Ovary (tissue), 3 donors: ENCODE results near the gene TRIOBP.

Experiments used
- CTCF ChIP-seq, 3 donors: fragments of 450-650 bp in 2 of 3; fragments of 200-600 bp in 1 of 3; IDR thresholded peaks; one replicate each; pipeline versions ENCODE4 v1.5.1 to v1.8.0; 2016 to 2022; ENCODE audit warnings: antibody characterized with exemption in 3 of 3, mild to moderate bottlenecking in 1 of 3
- EP300 ChIP-seq: sonication (generic); formaldehyde crosslinking; IDR thresholded peaks from one replicate; pipeline ENCODE4 v1.6.1; 2017; ENCODE audit warnings: antibody characterized with exemption
- POLR2A ChIP-seq: fragments of 450-650 bp; IDR thresholded peaks from one replicate; pipeline ENCODE4 v1.6.1; 2017; ENCODE audit warnings: antibody characterized with exemption, mild to moderate bottlenecking, moderate library complexity
- donor health status: DM: no; HTN: no; CAD: no.

- TF ChIP-seq CTCF (IDR thresholded peaks at IDR 0.05) (no peak), POLR2A (no peak), EP300 (no peak)
Observed at GRCh38 chr22:37705205-37705604, 8.4 kb downstream of the TRIOBP start.
